SU-DHL-6 (cell line): Measurements from ENCODE around the gene CWF19L1.
A peak's percentile ranks its signal among the peaks of the same experiment; 100 is the strongest.
"Not testable (repeated sequence)": the region's sequence is repeated elsewhere in the genome, so short reads cannot be mapped to it uniquely, and the experiment has no call there.

ENCODE experiments used
- H2AFZ ChIP-seq: fragments of 200-600 bp; sonication (generic); 2 replicates; pipeline ENCODE4 v1.6.1; 2014; ENCODE audit warnings: low read depth, mild to moderate bottlenecking, moderate library complexity, mixed read lengths, antibody characterized with exemption, low read length; ENCODE audit not compliant: severe bottlenecking
- H3F3A ChIP-seq: fragments of 200-600 bp; shearing (Covaris generic); 2 replicates; pipeline ENCODE4 v1.6.0; 2016; ENCODE audit warnings: antibody characterized with exemption, mild to moderate bottlenecking; ENCODE audit not compliant: insufficient read depth
- H3K27ac ChIP-seq: fragments of 200-600 bp; sonication (generic); 2 replicates; pipeline ENCODE4 v1.5.1; 2016; ENCODE audit warnings: low read depth, mild to moderate bottlenecking, low read length, moderate library complexity, mixed read lengths
- H3K27me3 ChIP-seq: fragments of 200-600 bp; sonication (generic), shearing (Covaris generic); 2 replicates; pipeline ENCODE4 v1.6.0; 2014; ENCODE audit warnings: mild to moderate bottlenecking, low read length
- H3K36me3 ChIP-seq: fragments of 200-600 bp; sonication (generic); 2 replicates; pipeline ENCODE4 v1.6.1; 2014; ENCODE audit warnings: mild to moderate bottlenecking, low read length, mixed read lengths
- H3K4me2 ChIP-seq: fragments of 300-600, 200-600 bp; shearing (Covaris generic), sonication (generic); 2 replicates; pipeline ENCODE4 v1.6.0; 2014; ENCODE audit warnings: low read length, low read depth, mild to moderate bottlenecking; ENCODE audit not compliant: poor library complexity, severe bottlenecking
- H3K4me3 ChIP-seq: fragments of 200-600 bp; sonication (generic); 2 replicates; pipeline ENCODE4 v1.5.1; 2014; ENCODE audit warnings: antibody characterized with exemption, low read length, mild to moderate bottlenecking, mixed read lengths; ENCODE audit not compliant: insufficient read depth, poor library complexity, severe bottlenecking
- H3K79me2 ChIP-seq: fragments of 200-600 bp; sonication (generic); 2 replicates; pipeline ENCODE4 v1.6.1; 2014; ENCODE audit warnings: mild to moderate bottlenecking, low read length, moderate library complexity; ENCODE audit not compliant: insufficient read depth
- H3K9ac ChIP-seq: fragments of 200-600 bp; sonication (generic); 2 replicates; pipeline ENCODE4 v1.7.0; 2014; ENCODE audit warnings: mild to moderate bottlenecking, low read length
- H3K9me2 ChIP-seq: fragments of 200-600 bp; sonication (generic); replicated peaks from 2 replicates; pipeline ENCODE4 v1.6.1; 2014; ENCODE audit warnings: low read length; ENCODE audit not compliant: insufficient read depth
- H3K9me3 ChIP-seq: fragments of 200-600 bp; sonication (generic); 2 replicates; pipeline ENCODE4 v1.6.1; 2014; ENCODE audit warnings: low read length, mixed read lengths; ENCODE audit not compliant: insufficient read depth
- H4K20me1 ChIP-seq: fragments of 200-600 bp; sonication (generic); 2 replicates; pipeline ENCODE4 v1.6.1; 2014; ENCODE audit warnings: low read depth, mild to moderate bottlenecking, antibody characterized with exemption, low read length, moderate library complexity, mixed read lengths
- EZH2phosphoT487 ChIP-seq: fragments of 200-600 bp; sonication (generic), shearing (Covaris generic); conservative IDR thresholded peaks from 2 replicates; pipeline ENCODE4 v1.6.1; 2018; ENCODE audit warnings: mild to moderate bottlenecking, antibody characterized with exemption, low read length, moderate library complexity, mixed read lengths
- TF ChIP-seq, protein P1 (sequence below): fragments of 200-600 bp; sonication (generic); IDR thresholded peaks from one replicate; pipeline ENCODE4 v1.5.1; 2017; ENCODE audit warnings: antibody characterized with exemption, mild to moderate bottlenecking, low read length, moderate library complexity; ENCODE audit not compliant: insufficient read depth, poor library complexity, severe bottlenecking

CWF19L1 gene

DNA sequence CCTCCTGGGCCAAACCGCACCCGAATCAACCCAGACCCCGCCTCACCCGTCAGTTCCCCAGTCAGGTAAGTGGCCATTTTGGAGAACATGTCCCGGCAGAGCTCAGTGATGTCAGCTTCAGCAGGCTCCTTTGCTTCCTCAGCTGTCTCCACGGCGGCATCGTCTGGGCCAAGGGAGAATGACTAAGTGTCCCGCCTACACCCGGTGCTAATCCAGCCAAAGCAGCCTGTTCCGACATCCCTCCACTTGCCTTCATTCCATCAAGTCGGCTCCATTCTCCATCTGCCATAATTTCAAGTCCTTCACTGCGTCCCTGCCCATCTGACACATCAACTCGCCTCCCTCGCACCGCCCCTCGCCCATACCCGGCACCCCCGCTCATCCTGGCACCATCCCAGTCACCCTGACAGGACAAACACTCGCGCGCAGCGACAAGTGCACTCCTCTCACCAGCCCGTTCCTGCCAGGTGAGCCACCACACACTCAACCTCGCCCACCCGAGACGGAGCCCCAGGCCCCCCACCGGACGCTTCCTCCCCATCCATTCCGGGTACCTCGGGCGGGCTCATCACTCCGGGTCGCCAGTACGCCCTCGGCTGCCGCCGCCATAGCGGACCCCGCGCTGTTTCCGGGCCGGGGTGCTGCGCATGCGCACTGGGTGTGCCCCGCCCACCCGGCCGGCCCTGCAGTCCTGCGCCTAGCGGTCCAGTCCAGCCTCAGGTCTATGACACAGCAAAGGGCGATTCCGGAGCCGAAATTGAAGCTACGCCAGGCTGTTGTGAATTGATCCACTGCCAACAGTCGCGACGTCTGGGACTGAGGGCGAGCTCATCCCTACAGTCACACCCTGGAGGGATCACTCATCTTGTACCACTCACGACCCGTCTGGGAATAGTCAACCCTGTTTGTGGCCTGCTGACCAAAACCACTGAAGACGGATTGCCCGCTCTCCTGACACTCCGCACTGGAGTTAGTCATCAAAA, 18.9 kb upstream of the CWF19L1 start, which contains the start of gene BLOC1S2:
TSS of gene BLOC1S2 (minus strand) at position 630 of the 983 bp plus-strand sequence. CDS start at position 609, 21 bp downstream.
- Histone ChIP-seq H3K4me3 (peak within 1 kb of the TSS; percentile 82), H3K36me3 (no peaks in the 10 kb centered on the region), H3K9me3 (no peaks in the 10 kb centered on the region), H3K27me3 (no peaks in the 10 kb centered on the region), H4K20me1 (no peaks in the 10 kb centered on the region), H3K4me2 (peak within 1 kb of the TSS; percentile 90), H3K79me2 (peaks cover 45% of the 10 kb centered on the region), H3K27ac (peak within 1 kb of the TSS; percentile 64), H3K9ac (peak within 1 kb of the TSS; percentile 97), H3K9me2 (no peaks in the 10 kb centered on the region), H2AFZ (peak within 1 kb of the TSS; percentile 95), H3F3A (0 out of 2 replicates have a peak, but pooled peaks cover 4% of the 10 kb centered on the region)
- TF ChIP-seq, protein P1, sequence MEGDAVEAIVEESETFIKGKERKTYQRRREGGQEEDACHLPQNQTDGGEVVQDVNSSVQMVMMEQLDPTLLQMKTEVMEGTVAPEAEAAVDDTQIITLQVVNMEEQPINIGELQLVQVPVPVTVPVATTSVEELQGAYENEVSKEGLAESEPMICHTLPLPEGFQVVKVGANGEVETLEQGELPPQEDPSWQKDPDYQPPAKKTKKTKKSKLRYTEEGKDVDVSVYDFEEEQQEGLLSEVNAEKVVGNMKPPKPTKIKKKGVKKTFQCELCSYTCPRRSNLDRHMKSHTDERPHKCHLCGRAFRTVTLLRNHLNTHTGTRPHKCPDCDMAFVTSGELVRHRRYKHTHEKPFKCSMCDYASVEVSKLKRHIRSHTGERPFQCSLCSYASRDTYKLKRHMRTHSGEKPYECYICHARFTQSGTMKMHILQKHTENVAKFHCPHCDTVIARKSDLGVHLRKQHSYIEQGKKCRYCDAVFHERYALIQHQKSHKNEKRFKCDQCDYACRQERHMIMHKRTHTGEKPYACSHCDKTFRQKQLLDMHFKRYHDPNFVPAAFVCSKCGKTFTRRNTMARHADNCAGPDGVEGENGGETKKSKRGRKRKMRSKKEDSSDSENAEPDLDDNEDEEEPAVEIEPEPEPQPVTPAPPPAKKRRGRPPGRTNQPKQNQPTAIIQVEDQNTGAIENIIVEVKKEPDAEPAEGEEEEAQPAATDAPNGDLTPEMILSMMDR = no peak
- TF ChIP-seq EZH2phosphoT487 = no peak

DNA sequence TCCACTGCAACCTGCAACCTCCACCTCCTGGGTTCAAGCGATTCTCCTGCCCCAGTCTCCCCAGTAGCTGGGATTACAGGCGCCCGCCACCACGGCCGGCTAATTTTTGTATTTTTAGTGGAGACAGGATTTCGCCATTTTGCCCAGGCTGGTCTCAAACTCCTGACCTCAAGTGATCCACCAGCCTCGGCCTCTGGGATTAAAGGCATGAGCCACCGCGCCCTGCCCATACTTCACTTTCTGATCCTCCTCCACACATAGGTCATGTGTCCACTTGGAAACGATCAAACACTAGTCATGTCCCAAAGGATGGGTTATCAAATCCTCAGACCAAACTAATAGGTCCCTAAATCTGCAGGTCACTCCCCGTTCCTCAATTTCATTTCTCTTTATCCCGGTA, 17.9 kb upstream of the CWF19L1 start:
- H3K27me3 ChIP-seq, H2AFZ ChIP-seq, H3K36me3 ChIP-seq, H4K20me1 ChIP-seq, H3K9me2 ChIP-seq, H3K9me3 ChIP-seq, H3F3A ChIP-seq: not testable (repeated sequence)
- H3K9ac ChIP-seq = peak overlapping the region; percentile 97
- peaks cover 45% of the 10 kb centered on the region for H3K79me2 ChIP-seq
- H3K4me3 ChIP-seq = peak overlapping the region; percentile 82
- peak overlapping the region; percentile 90 for H3K4me2 ChIP-seq
- peak overlapping the region; percentile 64; the same call in 1 of the 2 replicates for H3K27ac ChIP-seq

DNA sequence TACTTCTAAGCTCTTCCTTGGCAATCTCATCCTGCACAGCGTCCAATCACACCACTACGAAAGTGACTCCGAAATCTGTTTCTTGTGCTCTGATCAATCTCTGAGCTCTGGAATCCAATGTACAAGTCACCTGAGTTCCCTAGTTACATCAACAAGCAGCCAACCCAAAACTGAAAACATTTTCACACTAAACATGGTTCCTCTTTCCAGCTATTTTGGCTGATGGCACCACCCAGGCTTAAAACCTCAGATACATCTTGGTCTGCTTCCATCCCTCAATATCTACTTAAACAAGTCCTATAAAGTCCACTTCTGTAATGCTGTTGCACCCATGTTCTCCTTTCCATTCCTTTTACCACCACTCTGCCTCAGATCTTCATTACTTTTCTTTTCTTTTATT, 15.5 kb upstream of the CWF19L1 start:
- no peaks in the 10 kb centered on the region for H3K27me3 ChIP-seq
- H4K20me1 ChIP-seq = no peaks in the 10 kb centered on the region
- peaks cover 16% of the 10 kb centered on the region; the same call in 1 of the 2 replicates for H3K36me3 ChIP-seq
- H3K4me3 ChIP-seq = no peak overlapping the region
- no peaks in the 10 kb centered on the region for H3K9me3 ChIP-seq
- no peak overlapping the region for H2AFZ ChIP-seq
- no peaks in the 10 kb centered on the region for H3K9me2 ChIP-seq
- no peak overlapping the region for H3K9ac ChIP-seq
- H3F3A ChIP-seq = 0 out of 2 replicates have a peak, but pooled peaks cover 4% of the 10 kb centered on the region
- H3K27ac ChIP-seq = no peak overlapping the region
- peaks cover 45% of the 10 kb centered on the region for H3K79me2 ChIP-seq
- TF ChIP-seq EZH2phosphoT487 = no peak
- TF ChIP-seq, protein P1 = no peak
- no peak overlapping the region for H3K4me2 ChIP-seq

DNA sequence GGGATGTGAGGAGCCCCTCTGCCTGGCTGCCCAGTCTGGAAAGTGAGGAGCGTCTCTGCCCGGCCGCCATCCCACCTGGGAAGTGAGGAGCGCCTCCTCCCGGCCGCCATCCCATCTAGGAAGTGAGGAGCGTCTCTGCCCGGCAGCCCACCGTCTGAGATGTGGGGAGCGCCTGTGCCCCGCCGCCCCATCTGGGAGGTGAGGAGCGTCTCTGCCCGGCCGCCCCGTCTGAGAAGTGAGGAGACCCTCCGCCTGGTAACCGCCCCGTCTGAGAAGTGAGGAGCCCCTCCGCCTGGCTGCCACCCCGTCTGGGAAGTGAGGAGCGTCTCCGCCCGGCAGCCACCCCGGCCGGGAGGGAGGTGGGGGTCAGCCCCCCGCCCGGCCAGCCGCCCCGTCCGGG, 9.5 kb upstream of the CWF19L1 start:
- not testable (repeated sequence) for H3K79me2 ChIP-seq, H3F3A ChIP-seq, H3K27me3 ChIP-seq, H3K9me3 ChIP-seq, H3K9me2 ChIP-seq, H4K20me1 ChIP-seq, H3K4me2 ChIP-seq, H3K27ac ChIP-seq, H3K9ac ChIP-seq, H3K4me3 ChIP-seq, H2AFZ ChIP-seq
- H3K36me3 ChIP-seq = peaks cover 20% of the 10 kb centered on the region; the same call in 1 of the 2 replicates
